Measurements from ENCODE around the gene PTGES3L.
"Not testable (repeated sequence)": the region's sequence is repeated elsewhere in the genome, so short reads cannot be mapped to it uniquely, and the experiment has no call there.

The PTGES3L gene

DNA sequence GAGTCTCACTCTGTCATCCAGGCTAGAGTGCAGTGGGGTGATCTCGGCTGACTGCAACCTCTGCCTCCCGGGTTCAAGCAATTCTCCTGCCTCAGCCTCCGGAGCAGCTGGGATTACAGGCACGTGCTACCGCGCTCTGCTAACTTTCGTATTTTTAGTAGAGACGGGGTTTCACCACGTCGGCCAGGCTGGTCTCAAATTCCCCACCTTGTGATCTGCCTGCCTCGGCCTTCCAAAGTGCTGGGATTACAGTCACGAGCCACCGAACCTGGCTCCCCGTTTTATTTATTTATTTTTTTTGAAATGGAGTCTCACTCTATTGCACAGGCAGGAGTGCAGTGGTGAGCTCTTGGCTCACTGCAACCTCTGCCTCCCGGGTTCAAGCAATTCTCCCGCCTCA lies 4.2 kb downstream of the PTGES3L start:
- not testable (repeated sequence) for DNase-seq

DNA sequence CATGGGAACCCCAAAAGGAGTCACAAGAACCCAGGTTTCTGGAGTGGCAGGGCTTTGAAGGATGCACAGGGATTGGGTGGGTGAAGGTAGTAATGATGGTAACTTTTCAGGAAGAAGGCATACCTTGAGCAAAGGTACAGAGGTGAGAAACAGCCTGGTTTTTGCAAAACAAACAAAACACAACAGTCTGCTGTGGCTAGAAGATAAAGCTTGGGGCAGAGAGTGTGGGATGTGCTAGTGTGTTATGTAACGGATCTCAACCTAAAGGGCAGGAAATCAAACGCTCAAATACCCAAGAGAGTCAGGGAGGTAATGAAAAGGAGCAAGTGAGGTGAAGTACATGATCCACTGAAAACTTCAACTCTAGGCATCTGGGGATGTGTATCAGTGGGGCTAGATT lies 4.6 kb downstream of the PTGES3L start:
- no peak for DNase-seq

DNA sequence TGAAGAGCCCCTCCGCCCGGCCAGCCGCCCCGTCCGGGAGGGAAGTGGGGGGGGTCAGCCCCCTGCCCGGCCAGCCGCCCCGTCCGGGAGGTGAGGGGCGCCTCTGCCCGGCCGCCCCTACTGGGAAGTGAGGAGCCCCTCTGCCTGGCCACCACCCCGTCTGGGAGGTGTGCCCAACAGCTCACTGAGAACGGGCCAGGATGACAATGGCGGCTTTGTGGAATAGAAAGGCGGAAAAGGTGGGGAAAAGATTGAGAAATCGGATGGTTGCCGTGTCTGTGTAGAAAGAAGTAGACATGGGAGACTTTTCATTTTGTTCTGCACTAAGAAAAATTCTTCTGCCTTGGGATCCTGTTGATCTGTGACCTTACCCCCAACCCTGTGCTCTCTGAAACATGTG lies 6.6 kb downstream of the PTGES3L start:
- DNase-seq = not testable (repeated sequence)

DNA sequence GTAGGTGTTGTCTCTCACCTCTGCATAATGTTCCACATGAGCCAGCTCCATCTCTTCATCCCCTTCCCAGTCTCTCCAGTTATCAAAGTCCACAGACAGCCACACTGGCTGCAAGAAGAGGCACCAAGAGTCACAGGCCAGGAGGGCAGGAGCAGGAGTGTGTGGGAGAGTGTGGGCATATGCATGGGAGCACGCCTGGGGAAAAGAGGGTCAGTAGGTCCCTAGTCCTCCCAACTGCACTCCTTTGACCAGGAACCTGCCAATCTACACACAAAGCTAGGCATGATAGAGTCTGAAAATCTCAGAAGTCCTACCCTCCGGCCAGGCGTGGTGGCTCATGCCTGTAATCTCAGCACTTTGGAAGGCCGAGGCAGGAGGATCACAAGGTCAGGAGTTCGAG lies 8.3 kb downstream of the PTGES3L start:
- DNase-seq = no peak

DNA sequence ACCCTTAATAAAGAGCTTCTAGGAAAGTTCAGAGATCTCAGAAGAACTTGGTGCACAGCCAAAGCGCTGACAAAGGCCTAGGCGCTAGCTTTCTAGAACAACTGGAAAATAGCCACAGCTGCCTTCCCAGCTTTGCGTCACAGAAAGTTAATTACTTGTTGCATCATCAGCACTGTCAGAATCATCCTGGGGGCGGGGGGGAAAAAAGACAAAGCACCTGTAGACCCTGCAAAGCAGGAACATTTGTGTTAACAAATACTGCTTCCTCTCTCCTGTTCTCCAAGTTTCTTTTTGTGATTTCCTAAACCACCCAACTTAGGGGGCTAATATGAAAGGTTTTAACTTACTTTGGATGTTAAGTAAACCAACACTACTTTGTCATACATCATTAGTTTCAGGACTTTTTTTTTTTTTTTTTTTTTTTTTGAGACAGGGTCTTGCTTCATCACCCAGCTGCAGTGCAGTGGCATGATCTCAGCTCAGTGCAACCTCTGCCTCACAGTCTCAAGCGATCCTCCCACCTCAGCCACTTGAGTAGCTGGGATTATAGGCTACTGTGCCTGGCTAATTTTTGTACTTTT lies 10.8 kb downstream of the PTGES3L start:
- DNase-seq = no peak

DNA sequence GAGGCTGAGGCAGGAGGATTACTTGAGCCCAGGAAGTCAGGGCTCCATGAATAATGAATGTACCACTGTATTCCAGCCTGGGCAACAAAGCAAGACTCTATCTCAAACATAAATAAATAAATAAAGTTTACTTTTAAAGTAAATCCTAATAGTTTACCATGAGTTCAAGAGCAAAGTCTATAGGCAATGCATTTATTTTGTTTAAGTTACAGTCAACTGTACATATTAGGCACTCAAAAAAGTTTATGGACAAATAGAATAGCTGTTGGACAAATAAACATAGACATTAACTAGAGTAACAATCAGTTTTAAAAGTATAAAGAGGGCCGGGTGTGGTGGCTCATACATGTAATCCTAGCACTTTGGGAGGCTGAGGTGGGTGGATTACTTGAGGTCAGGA lies 12.0 kb downstream of the PTGES3L start:
- DNase-seq = no peak

DNA sequence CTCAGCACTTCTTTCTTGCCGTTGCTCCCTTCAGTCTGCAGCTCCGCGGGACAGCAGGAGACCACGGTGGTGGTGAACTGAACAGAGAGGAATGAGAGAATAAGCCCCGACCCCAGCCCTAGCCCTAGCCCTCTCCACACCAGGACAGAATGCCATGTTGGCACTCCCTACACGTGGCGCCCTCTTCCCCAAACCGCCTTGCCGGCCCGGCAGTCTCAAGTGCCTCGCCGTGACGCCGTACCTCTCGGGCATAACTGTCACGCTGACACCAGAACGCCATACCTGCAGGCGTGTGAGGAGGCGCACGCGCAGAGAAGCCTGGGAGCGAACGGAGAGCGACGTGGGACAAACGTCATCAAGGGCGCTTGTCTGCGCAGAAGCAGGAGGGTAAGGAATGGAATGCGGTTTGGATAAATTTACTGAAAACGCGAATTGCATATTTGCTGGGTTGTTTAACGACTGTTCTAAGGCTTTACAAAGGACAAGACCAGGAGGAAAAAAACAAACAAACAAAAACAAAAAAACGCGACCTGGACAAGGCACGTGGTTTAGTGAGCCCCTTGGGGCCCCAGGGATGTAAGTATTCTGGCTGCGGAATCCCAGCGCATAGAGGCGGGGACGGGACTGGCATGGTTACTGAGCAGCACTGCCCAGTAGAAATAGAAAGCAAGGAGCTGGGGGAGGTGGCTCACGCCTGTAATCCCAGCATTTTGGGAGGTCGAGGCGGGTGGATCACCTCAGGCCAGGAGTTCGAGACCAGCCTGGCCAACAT lies 15.5 kb downstream of the PTGES3L start, which contains the start of gene AARSD1:
Gene AARSD1, minus strand, starts transcription at position 294 of the 772 bp plus-strand sequence. Its CDS starts 14 bp downstream, at position 280.
- DNase-seq = peak; percentile 82

DNA sequence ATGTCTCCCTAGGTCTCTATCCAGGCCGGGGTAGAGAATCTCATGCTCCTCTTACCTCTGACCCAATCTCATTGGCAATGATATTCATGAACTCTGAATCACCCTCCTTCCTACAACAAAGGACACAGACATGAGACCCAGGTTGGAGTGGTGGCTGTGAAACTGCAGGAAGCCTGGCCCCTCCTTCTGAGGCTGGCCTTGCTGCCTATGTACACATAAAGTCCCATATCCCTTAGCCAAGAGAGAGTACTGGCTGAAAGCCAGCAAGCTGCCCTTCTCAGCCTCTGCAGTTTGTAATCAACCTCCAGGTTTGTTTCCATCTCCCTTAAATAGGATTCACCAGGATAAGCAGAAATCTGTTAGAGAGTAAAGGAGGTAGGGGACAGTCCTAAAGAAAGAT lies 26.2 kb downstream of the PTGES3L start:
- DNase-seq = no peak

DNA sequence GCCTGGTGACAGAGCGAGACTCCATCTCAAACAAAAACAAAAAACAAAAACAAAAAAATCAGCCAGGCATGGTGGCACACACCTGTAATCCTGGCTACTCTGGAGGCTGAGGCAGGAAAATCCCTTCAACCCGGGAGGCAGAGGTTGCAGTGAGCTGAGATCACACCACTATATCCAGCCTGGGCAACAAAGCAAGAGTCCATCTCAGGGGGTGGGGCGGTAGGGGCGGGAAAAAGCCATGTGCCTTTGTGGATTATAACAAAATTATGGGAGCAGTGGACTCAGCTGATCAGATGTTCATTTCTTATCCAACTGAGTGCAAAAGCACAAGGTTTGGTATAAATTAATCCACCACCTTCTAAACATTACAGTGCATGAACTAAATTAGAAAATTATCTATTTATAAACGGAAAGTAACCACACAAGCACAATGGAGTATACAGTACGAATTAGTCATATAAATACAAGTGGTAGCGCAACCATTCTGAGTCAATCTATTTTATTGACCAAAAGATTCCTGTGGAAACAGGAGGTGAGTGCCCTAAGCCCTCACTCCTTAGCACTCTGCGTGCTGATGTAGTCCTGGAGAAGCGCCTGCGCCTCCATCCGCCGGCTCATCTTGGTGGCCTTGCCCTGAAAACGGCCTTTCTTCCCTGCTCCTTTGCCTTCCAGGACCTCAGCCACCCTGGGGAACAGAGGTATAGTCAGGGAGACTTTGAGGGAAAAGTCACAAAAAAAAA lies 29.7 kb downstream of the PTGES3L start:
- DNase-seq = no peak

DNA sequence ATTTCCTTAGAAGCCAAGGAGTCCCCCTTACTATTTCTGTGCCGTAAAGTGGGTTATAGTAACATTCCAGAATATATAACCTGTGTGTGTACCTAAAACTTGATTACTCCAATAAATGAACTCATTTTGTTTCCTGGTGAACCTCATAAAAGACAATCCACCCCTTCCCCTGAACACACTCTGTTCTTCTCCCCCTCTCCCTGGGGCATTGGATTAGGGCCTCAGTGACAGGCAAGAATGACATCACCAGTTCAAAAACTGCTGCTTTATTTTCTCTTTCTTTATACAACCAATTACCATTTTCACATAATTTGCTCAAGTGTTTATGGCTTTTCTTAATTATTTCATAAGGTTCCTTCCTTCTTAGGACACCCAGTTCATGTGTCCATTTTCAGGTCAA lies 33.1 kb downstream of the PTGES3L start:
- DNase-seq = no peak

DNA sequence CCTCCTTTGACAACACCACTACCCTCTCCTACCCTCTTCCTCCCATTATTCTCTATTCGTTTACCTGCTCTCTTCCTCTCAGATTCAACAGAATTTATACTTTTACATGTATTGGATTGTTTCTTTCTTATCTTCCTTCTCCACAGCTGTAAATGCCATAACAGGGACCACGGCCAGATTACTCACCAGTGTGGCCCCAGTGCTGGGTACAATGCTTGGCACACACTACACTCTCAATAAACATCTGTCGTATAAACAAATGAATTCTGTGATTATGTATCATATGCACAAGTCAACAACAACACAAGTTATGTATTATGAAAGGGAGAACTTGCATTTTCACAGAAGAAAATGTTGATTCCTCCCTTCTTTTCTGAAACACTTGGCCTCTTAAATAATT lies 35.7 kb downstream of the PTGES3L start:
- no peak for DNase-seq

DNA sequence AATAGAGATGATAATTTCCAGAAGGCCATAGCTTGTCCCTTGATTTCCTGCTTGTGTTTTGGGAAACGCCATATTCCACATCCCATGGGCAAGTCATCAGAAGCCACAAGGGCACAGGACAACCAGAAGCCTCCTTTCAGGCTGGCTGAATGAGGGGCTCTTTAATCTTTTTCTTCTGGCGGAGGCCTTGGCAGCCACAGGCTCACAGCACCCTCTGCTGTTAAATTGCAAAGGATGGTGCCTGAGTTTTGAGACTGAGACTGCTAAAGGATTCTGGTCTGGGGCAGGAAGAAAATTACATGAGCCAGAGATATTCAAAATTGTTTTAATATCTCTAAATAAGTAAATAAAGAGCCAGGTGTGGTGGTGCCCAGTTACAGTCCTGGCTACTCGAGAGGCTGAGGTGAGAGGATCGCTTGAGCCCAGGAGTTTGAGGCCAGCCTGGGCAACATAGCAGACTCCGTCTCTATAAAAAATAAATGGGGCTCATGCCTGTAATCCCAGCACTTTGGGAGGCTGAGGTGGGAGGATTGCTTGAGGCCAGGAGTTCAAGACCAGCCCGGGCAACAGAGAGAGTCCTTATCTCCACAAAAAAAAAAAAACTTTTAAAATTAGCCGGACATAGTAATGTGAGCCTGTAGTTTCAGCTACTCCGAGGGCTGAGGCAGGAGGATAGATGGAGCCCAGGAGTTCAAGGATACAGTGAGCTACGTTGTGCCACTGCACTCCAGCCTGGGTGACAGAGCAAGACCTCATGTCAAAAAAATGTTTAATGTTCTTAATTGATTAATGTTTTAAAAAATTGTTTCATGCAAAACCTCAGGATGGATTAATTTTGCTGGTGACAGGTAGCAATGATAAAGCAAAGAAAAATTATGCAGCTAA lies 41.9 kb downstream of the PTGES3L start:
- DNase-seq = peak; percentile 45

DNA sequence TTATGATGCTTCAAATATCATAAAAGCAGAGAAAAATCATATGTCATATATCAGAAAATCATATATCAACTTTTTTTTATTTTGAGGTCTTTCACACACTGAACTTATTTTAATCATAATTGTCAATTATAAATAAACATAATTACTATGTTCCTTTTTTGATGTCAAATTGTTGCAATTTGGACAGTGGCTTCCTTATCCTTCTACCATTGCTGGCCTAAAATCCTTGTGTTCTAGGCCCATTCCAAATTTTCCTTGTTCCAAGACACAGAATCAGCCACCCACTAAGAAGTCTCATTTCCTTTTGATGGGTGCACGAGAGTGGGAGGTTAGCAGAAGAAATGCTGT lies 50.4 kb downstream of the PTGES3L start:
- no peak for DNase-seq

DNA sequence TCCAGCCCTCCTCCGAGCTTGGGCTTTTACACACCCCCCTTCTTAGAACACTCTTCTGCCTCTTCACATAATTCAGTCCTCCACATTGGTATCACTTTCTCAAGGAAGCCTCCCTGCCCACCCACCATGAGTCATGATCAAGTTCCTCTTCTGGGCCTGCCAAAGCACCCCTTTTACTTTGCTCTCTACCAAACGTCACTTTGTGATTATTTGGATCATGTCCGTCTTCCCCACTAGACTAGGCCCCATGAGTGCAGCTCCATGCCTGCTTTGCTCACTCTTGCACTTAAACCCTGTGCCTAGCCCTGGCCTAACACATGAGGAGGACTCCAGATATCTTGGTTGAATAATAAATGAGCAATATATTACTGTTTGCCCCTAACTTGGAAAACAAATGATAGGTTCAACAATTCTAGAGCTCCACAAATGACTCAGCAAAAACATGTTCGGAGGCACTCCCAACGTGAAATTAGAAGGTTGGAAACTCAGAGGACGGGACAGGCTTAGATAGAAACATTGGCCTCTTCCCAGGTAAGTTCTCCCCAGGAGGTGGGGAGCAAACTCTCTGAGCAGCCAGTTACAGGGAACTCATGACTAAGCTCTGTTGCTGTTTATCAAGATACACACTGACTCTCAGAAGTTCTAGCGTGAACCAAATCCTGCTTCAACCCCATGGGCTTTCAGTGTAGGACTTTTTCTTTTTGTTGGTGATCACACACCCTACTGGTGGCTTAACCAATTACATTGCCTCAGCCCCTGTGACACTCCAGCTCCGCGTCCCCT lies 51.0 kb downstream of the PTGES3L start:
- peak; percentile 16 for DNase-seq

DNA sequence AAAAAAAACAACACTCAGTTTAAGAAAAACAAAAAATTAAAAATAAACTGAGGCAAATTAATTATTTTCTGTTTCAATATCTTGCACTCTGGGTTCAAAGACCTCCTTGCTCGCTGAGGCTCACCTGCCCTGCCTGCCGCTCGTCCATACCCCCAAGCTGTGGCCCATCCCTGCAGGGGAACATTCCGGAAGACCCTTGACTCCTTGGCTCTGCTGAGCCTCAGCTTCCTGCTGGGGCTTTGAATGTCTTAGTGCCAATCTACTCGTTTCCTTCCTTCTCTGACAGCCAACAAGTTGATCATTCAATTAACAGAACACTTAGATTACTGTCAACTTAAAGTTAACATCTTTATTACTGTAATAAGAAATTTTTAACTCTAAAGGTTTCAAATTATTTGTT lies 55.0 kb downstream of the PTGES3L start:
- no peak for DNase-seq

DNA sequence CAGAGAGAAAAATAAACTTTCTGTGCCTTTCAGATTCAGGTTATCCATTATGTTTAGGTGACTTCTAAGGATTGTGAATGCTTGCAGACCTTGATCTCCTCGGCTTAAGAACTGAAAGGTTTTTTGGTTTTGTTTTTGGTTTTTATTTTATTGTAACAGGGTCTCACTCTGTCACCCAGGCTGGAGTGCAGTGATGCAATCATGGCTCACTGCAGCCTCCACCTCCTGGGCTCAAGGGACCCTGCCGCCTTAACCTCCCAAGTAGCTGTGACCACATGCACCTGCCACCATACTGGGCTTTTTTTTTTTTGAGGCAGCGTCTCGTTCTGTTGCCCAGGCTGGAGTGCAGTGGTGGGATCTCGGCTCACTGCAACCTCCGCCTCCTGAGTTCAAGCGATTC lies 56.4 kb downstream of the PTGES3L start:
- DNase-seq = not testable (repeated sequence)

DNA sequence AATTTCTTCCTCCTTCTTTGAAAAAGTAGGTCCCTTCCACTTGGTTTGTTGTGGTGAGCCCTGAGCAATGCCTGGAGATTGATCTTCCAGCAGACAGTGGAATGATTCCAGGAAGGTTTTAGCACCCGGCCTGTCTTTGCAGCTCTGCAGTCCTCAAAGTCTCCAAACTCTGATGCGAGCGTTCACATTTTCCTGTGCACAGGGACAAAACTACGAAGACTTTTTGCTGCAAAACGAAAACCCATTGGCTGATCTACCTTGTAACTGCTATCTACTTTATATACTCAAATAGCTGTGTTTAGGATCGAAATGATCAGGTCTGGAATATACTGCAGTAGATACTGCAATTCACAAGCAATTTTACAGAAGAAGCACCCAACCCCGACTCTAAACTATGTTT lies 57.6 kb downstream of the PTGES3L start:
- no peak for DNase-seq

DNA sequence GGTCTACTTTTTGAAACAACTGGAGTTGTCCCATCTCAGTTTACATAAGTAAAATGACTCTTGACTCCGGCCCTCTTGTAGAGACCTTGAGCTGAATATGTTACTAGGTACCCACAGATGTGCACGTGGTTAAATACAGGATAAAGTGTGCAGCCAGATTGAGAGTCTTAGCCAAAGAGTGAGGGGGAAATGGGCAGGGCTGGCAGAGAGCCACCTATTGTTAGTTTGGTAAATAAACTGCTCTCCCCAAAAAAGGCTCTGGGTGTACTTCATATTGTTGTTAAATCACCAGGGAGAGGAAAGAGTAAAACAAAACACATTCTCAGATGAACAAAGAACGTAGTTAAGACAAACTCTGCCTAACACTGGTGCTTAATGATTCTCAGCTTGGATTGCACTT lies 59.0 kb downstream of the PTGES3L start:
- DNase-seq = peak; percentile 32

DNA sequence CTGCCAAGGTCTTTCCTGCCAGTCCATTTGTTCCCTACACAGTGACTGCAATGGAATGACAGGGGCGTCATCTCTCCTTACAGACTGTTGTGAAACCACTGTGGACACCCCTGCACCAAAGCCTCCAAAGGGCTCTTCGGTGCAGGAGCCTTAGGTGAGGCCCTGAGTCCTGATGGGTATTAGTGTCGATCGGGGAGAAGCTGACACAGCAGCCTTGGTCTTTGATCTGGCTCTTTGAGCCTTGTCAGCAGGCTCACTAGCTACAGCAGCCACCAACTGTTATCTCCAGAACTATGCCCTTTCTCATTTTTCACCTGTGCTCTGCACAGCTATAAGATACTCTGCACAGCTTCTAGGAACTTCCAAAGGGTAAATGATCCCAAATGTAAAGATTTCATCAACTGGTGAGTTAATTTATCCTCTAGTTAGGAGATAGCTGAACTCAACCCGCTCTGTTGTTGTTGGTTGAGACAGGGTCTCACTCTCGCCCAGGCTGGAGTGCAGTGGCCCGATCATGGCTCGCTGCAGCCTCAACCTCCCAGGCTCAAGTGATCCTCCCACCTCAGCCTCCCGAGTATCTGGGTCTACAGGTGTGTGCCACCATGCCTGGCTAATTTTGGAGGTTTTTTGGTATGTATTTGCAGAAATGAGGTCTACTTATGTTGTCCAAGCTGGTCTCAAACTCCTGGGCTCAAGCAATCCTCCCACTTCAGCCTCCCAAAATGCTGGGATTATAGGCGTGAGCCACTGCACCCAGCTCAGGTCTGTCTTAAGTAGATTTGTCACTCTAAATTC lies 59.6 kb downstream of the PTGES3L start:
- no peak for DNase-seq

DNA sequence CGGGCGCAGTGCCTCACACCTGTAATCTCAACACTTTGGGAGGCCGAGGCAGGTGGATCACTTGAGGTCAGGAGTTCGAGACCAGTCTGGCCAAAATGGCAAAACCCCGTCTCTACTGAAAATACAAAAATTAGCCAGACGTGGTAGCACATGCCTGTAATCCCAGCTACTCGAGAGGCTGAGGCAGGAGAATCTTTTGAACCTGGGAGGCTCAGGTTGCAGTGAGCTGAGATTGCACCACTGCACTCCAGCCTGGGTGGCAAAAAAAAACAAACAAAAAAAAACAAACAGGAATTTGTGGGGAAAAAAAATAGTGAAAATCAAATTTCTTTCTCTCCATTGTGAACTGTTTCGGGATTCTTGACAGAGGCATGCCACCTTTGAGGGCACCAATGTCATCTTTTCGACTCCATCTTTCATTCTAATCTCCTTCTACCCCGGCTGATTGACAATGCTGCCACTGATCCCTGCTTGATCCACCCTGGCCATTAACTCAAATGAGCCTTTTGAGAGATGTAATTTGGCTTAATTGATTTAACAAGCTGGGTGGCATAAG lies 60.3 kb downstream of the PTGES3L start:
- DNase-seq = not testable (repeated sequence)

DNA sequence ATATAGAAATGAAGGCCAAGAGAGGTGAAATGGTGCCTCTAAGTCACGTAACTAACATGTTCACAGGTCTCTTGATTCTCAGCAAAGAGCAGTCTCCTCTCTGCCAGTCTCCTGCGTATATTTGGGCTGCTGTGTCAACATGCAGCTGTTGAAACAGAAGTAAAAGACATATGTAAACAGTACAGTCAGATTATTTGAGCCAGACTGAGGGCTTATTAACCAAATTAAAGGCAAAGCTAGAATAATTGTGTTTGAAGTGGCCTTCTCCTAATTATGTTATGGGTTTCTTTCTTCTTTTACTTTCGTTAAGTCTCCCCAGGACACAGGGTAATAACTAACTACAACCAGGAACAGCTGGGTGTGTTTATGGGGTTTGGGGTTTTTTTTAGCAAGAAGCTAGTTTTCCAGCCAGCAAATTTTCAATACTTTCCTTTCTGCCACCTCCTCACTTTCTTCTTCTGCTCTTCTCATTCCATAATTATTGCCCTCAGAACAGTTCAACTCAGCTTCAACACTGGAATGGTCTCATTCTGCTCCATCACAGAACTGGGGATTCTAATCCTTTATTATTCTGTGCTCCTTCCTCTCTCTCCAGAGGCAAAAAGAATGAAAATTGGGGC lies 60.9 kb downstream of the PTGES3L start:
- DNase-seq = peak; percentile 79
